GM23338 (cell line): ENCODE data around the gene SNX3.

Experiments used
- CREB1 ChIP-seq: fragments of 250-450 bp; sonication (Bioruptor Pico); IDR thresholded peaks from 2 replicates; pipeline ENCODE4 v1.5.0; 2020; ENCODE audit warnings: low read depth, mild to moderate bottlenecking, moderate library complexity
- CTCF ChIP-seq, 2 experiments: fragments of 200-600 bp in 1 of 2; sonication (generic) in 1 of 2; conservative IDR thresholded peaks; 2 replicates each; pipeline versions ENCODE4 v1.5.1 to v1.6.1; 2016 to 2017; ENCODE audit warnings: antibody characterized with exemption in 2 of 2, low read depth in 2 of 2, mild to moderate bottlenecking in 2 of 2, moderate library complexity in 1 of 2
- EZH2 ChIP-seq: fragments of 200-600 bp; sonication (generic); IDR thresholded peaks from one replicate; pipeline ENCODE4 v1.8.0; 2017; ENCODE audit warnings: antibody characterized with exemption, mild to moderate bottlenecking, low read depth; ENCODE audit not compliant: unreplicated experiment
- EZH2phosphoT487 ChIP-seq: fragments of 200-600 bp; sonication (generic); IDR thresholded peaks from one replicate; pipeline ENCODE4 v1.8.1; 2018; ENCODE audit warnings: antibody characterized with exemption; ENCODE audit not compliant: unreplicated experiment
- JUNB ChIP-seq: IDR thresholded peaks from one replicate; pipeline ENCODE4 v1.6.1; 2016; ENCODE audit warnings: antibody characterized with exemption; ENCODE audit not compliant: unreplicated experiment
- NANOG ChIP-seq: IDR thresholded peaks from 2 replicates; pipeline ENCODE4 v1.6.1; 2016; ENCODE audit warnings: antibody characterized with exemption, borderline replicate concordance
- POLR2AphosphoS5 ChIP-seq: IDR thresholded peaks from 2 replicates; pipeline ENCODE4 v1.6.1; 2016; ENCODE audit warnings: antibody characterized with exemption, low read depth
- REST ChIP-seq: IDR thresholded peaks from one replicate; pipeline ENCODE4 v1.6.1; 2018; ENCODE audit warnings: antibody characterized with exemption; ENCODE audit not compliant: unreplicated experiment
- STAT1 ChIP-seq: IDR thresholded peaks from one replicate; pipeline ENCODE4 v1.6.1; 2016; ENCODE audit warnings: antibody characterized with exemption; ENCODE audit not compliant: unreplicated experiment
- ZNF331 ChIP-seq: fragments of 250-450 bp; sonication (Bioruptor Pico); IDR thresholded peaks from 2 replicates; pipeline ENCODE4 v1.5.0; 2020; ENCODE audit warnings: low read depth, mild to moderate bottlenecking, moderate library complexity

GRCh38 chr6:108203189-108204112, 57.4 kb downstream of the SNX3 start:
- no peak for TF ChIP-seq CTCF (conservative IDR thresholded peaks at IDR 0.05; ENCODE audit: low read depth in 2 of 2)
- no peak for TF ChIP-seq POLR2AphosphoS5
- TF ChIP-seq JUNB = no peak
- no peak for TF ChIP-seq EZH2phosphoT487
- no peak for TF ChIP-seq CREB1 (CRISPR knock-in tag)
- TF ChIP-seq EZH2 = no peak
- no peak for TF ChIP-seq ZNF331 (CRISPR knock-in tag)
- no peak for TF ChIP-seq REST
- no peak for TF ChIP-seq NANOG
- no peak for TF ChIP-seq STAT1
